ENCODE data around the gene DDX31.

DNA sequence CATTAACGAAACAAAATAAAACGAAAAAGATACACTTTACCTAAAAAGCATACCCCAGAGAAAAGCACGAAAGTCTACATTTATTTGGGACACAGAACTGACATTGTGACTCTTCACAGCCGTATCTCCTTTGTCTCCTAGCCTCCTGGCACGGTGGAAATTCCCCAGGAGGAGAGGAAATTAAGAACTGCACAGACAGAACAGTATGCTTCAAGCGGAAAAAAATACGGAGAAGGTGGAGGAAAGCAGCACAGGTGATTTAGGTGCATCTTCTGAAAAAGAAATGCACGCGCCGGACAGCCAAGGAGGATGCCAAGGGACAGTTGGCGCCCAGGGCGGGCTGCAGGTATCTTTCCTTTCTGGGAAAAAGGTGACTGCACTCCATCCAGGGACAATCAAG lies 32.0 kb downstream of the DDX31 start:
- TF ChIP-seq CTCF (IDR thresholded peaks at IDR 0.05; ENCODE audit: poor library complexity) (no peak), EZH2 (IDR thresholded peaks at IDR 0.05; ENCODE audit: borderline replicate concordance) (no peak)

Data from hepatocyte (in vitro differentiated cells).